ENCODE results near the gene PELI2. TPM values are rescaled to one million over a fixed set of nuclear protein-coding genes. Genes with fewer than 3 reads are reported as not detected.

PELI2 gene
- total RNA-seq, 1 experiment from 2014 or later = 2.0 TPM

DNA sequence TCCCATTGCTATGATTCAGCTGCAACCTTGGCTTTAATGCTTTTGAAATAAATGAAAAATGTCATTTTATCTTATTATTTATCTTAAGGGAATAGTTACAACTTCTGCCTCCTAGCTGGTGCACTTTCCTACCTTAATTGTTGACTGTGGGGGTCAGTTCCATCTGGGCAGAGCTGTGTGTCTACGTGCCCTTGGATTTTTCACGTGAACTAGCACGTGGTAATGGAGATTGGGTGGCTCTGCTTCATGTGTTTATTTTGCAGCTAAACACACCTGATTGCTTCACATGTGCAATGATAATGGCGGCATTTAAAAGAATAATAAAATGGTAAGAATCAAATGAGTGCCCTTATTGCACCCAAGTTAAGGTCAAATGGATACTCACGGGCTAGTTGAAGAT is 10.6 kb upstream of the PELI2 start (continued):
- TF ChIP-seq, protein P1, sequence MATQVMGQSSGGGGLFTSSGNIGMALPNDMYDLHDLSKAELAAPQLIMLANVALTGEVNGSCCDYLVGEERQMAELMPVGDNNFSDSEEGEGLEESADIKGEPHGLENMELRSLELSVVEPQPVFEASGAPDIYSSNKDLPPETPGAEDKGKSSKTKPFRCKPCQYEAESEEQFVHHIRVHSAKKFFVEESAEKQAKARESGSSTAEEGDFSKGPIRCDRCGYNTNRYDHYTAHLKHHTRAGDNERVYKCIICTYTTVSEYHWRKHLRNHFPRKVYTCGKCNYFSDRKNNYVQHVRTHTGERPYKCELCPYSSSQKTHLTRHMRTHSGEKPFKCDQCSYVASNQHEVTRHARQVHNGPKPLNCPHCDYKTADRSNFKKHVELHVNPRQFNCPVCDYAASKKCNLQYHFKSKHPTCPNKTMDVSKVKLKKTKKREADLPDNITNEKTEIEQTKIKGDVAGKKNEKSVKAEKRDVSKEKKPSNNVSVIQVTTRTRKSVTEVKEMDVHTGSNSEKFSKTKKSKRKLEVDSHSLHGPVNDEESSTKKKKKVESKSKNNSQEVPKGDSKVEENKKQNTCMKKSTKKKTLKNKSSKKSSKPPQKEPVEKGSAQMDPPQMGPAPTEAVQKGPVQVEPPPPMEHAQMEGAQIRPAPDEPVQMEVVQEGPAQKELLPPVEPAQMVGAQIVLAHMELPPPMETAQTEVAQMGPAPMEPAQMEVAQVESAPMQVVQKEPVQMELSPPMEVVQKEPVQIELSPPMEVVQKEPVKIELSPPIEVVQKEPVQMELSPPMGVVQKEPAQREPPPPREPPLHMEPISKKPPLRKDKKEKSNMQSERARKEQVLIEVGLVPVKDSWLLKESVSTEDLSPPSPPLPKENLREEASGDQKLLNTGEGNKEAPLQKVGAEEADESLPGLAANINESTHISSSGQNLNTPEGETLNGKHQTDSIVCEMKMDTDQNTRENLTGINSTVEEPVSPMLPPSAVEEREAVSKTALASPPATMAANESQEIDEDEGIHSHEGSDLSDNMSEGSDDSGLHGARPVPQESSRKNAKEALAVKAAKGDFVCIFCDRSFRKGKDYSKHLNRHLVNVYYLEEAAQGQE (IDR thresholded peaks at IDR 0.05; ENCODE audit: low read depth) = no peak
- no peak for TF ChIP-seq JUND (IDR thresholded peaks at IDR 0.05)
- TF ChIP-seq ZNF274 (IDR thresholded peaks at IDR 0.05; ENCODE audit: low read depth, low read length) = no peak
- no peak for TF ChIP-seq SIN3A (IDR thresholded peaks at IDR 0.05; ENCODE audit: low read depth)
- TF ChIP-seq ZFX (IDR thresholded peaks at IDR 0.05) = no peak
- no peak for TF ChIP-seq EGR1 (IDR thresholded peaks at IDR 0.05; ENCODE audit: low read depth)

DNA sequence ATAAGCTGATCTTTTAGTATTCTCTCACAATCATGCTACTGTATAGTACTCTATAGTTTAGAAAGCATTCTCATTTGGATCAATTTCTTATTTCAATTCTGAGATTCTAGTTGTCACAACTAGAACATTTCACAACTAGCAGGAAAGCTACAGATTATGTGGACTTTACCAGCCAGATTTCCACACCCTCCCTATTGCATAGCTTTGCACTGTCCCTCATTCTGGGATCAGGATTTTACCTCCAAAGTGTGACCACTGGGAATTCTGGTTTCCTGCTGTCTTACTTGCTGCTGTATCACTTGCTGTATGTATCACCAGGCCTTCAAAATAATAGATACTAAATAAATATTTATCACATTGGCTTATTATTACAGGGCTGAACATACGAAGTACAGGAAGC is 10.2 kb upstream of the PELI2 start:
- BruUV-seq (replicated peaks) = no TSS peak
- no peak overlapping the region for H3K27ac ChIP-seq (ENCODE audit: low read depth, low read length)
- no peak overlapping the region for H3K9ac ChIP-seq (ENCODE audit: low read length)
- H3K36me3 ChIP-seq (ENCODE audit: control insufficient read depth in 1 of 2, insufficient read depth in 2 of 2, low read length in 2 of 2) = no peaks in the 10 kb centered on the region
- intact Hi-C loops (cut with micrococcal nuclease) = no loop called here
- TF ChIP-seq SIN3A (IDR thresholded peaks at IDR 0.05; ENCODE audit: low read depth) = no peak
- DNase-seq (ENCODE audit: low read depth, low spot score) = no peak
- no peaks in the 10 kb centered on the region for H3K4me1 ChIP-seq (ENCODE audit: control insufficient read depth in 1 of 2, insufficient read depth in 2 of 2, low read length in 2 of 2)
- ChIA-PET CTCF (no interaction called here), POLR2A (no interaction called here), RAD21 (ENCODE audit: low non-redundant PET in 1 of 2, low total read pairs in 2 of 2, uncharacterized antibody in 2 of 2, unreplicated experiment in 2 of 2) (no interaction called here)
- no peaks in the 10 kb centered on the region for H4K20me1 ChIP-seq (ENCODE audit: insufficient read depth)
- H3K27me3 ChIP-seq (ENCODE audit: insufficient read depth, low read length) = peaks cover 10% of the 10 kb centered on the region
- ATAC-seq = no peak
- no peak overlapping the region for H3K4me3 ChIP-seq (replicated peaks in 1 of 2; ENCODE audit: low read depth in 1 of 2, low read length in 2 of 2)
- no peaks in the 10 kb centered on the region for H3K9me2 ChIP-seq (ENCODE audit: insufficient read depth)
- H3K79me2 ChIP-seq (ENCODE audit: insufficient read depth, low read length) = no peaks in the 10 kb centered on the region
- H3K9me3 ChIP-seq (ENCODE audit: control insufficient read depth in 1 of 2, insufficient read depth in 1 of 2, low read depth in 1 of 2, low read length in 2 of 2) = no peaks in the 10 kb centered on the region
- H3K4me2 ChIP-seq (ENCODE audit: low read length) = no peak overlapping the region
- H2AFZ ChIP-seq (ENCODE audit: low read depth, low read length, poor library complexity, severe bottlenecking) = no peak overlapping the region
